WI38 (cell line): Measurements from ENCODE around the gene MYOD1.

Experiments used
- H3K4me3 ChIP-seq: 2 replicates; pipeline ENCODE4 v1.5.1; 2011; ENCODE audit warnings: low read depth, mild to moderate bottlenecking, control low read depth, low read length
- CTCF ChIP-seq: IDR thresholded peaks from 2 replicates; pipeline ENCODE4 v1.5.1; 2012; ENCODE audit warnings: low read depth, mild to moderate bottlenecking, control low read depth, low read length

The MYOD1 gene

DNA sequence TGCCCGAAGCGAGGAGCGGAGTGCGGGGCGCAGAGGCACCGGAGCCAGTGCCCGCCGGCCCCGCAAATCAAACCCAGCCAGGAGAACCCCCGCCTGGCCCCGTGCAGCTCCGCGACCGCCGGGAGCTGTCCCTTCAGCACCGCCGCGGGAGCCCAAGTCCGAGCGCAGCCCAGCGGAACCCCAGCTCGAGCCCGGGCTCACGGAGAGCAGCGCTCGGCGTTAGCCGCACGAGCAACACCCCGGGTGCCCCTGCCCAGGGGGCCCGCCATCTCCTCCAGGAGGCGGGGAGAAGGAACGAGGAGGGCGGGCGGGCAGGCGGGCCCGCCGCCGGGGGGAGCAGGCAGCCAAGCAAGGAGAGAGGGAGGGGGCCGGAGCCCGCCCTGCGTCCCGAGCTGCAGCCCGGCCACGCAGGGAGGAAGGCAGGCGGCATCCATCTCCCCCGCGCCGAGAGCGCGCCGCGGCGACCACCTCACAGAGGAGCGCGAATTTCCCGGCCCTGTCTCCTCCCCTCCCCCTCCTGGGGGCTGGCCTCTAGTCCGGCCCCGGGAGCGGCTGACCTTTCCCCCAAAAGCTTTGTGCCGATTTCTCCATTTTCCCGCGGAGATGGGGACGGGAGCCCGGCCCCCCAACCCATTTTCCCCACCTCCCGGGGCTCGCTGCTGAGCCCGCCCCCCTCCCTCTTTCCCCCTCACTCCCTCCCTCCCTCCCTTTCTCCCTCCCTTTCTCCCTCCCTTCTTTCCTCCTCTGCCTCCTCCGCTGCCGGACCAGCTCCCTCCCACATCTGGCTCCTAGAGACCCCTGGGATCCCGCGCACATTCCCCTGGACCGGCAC, 15.8 kb downstream of the MYOD1 start:
- H3K4me3 ChIP-seq, result peak overlapping the region; percentile 29; the same call in 1 of the 2 replicates
- no peak for TF ChIP-seq CTCF

DNA sequence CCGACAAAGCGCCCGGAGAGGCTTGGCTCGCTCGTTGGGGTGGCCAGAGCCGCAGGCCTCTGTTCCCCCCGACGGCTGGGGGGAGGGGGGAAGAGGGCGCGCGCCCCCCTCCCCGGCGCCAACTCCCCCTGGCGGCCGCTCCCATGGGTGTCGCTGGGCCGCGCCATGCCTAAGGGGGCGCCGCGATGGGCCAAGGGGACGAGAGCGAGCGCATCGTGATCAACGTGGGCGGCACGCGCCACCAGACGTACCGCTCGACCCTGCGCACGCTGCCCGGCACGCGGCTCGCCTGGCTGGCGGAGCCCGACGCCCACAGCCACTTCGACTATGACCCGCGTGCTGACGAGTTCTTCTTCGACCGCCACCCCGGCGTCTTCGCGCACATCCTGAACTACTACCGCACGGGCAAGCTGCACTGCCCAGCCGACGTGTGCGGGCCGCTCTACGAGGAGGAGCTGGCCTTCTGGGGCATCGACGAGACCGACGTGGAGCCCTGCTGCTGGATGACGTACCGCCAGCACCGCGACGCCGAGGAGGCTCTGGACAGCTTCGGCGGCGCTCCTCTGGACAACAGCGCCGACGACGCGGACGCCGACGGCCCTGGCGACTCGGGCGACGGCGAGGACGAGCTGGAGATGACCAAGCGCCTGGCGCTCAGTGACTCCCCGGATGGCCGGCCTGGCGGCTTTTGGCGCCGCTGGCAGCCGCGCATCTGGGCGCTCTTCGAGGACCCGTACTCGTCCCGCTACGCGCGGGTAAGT, 16.6 kb downstream of the MYOD1 start:
- no peak overlapping the region for H3K4me3 ChIP-seq
- TF ChIP-seq CTCF, result no peak

- no peak overlapping the region for H3K4me3 ChIP-seq
- no peak for TF ChIP-seq CTCF
These were observed 17.2 kb downstream of the MYOD1 start for GRCh38 chr11:17736579-17736893.

DNA sequence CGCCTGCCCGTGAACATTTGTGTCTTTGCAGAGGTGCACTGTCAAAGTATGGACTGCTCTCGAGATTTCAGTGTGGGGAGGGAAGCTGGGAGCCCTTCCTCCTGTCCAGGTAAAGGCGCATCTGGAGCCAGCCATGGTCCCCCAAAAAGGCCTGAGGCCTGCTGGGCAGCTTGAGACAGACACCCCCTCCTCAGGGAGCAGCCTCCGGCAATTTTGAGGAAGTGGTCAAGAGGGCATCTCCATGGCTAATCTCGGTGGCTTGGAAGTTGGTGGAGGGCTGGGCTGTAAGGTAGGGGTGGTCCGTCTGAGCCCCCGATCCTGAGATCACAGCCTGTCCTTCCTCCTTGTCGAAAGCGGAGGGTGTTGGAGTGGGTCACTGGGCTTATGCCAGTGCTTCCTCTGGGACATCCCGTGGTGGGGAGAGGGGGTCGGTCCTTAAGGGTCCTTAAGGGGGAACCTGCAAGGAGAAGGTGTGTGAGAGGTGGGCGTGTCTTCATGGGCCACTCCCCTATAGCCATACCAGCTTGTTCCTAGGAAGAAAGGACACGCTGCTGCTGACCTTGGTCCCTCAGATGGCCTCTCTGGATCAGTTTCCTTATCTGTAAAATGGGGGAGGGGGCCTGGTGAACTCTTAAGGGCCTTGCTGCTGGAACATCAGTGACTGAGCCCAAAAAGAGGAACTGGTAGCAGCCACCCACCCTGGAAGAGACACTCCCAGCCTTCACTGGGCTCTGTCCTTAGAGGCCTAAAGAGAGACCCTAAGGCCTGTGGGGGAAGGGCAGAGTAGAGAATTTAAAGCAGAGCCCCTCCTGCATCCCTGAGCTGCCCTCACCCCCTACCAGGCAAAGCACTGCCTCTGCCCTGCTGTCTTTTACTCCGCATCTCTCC, 17.8 kb downstream of the MYOD1 start:
- no peak for TF ChIP-seq CTCF
- H3K4me3 ChIP-seq, result no peak overlapping the region

DNA sequence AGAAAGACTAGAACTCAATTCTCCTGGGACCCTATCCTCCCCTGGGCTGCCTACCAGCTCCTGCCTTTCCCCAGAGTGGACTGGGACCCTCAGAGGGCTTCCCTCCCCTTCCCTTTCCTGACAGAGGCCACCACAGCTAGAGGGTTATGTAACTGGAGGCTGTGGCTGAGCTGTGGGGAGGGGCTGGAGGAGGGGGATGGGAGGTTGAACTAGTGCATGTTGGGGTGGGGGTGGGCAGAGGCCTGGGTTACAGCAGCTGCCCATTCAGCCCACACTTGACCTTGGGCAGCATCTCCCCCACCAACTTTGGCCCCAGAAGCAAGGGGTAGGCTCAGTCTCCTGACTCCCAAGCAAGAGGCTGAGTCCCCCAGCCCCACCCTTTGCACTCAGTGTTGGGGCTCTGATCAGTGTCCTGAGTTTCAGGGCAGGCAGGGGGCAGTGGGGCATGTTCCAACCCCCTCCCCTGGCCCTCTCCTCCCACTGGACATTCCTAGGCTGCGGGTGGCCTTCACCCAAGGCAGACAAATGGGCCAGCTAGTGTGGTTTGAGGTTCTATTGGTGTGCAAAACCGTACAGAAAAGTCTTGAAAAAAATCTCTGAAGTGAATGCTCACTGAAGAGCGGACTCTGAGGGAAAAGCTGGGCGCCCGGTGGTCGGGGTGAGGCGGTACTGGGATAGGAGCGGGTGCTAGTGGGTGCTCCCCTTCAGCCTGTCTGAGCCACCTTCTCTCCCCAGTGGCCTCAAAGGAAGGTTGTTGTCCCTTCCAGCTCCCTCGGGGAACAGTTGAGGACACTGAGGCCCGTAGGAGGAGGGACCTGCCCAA, 19.0 kb downstream of the MYOD1 start:
- no peak overlapping the region for H3K4me3 ChIP-seq
- TF ChIP-seq CTCF, result no peak

DNA sequence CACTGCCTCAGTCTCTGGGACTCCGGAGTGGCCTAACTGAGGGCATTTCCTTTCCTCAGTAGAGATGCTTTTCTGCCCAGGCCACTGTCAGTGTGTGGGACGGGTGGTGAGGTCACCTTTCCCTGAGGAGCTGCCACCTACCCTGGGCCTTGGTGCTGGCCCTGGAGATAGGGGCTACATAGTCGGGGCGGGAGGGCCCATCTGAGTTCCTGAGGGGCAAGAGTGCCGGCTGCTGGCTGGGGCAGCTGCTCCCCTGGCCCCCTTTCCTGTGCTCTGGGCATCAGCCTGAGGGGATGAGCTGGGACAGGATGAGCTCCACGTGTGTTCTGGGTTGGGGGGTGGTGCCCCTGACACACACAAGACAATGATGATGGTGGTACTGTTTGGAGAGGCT, 20.6 kb downstream of the MYOD1 start:
- no peak for TF ChIP-seq CTCF

More for the DNA sequence above, 20.6 kb downstream of the MYOD1 start:
- no peak overlapping the region for H3K4me3 ChIP-seq
